Ascending aorta (tissue), 2 donors: Measurements from ENCODE around the gene SUMO4. TPM values are rescaled to one million over a fixed set of nuclear protein-coding genes. Genes with fewer than 3 reads are reported as not detected.
"Not testable (repeated sequence)": the region's sequence is repeated elsewhere in the genome, so short reads cannot be mapped to it uniquely, and the experiment has no call there.

Experiments used
- DNase-seq, 2 donors: peaks; one replicate each; pipeline ENCODE4 v3.0.0-alpha.2; 2019; ENCODE audit warnings: low spot score in 2 of 2
- H3K27ac ChIP-seq, 2 donors: fragments of 200-600 bp; sonication (generic); one replicate each; pipeline ENCODE4 v1.5.1; 2016 to 2017; ENCODE audit warnings: mild to moderate bottlenecking in 1 of 2
- H3K27me3 ChIP-seq: fragments of 200-600 bp; sonication (generic); one replicate; pipeline ENCODE4 v1.5.1; 2017
- H3K36me3 ChIP-seq, 2 donors: fragments of 200-600 bp; sonication (generic); one replicate each; pipeline ENCODE4 v1.5.1; 2016
- H3K4me1 ChIP-seq, 2 donors: fragments of 200-600 bp; sonication (generic); one replicate each; pipeline ENCODE4 v1.5.1; 2016 to 2017; ENCODE audit warnings: mild to moderate bottlenecking in 1 of 2
- H3K4me3 ChIP-seq, 2 donors: fragments of 200-600 bp; sonication (generic); one replicate each; pipeline ENCODE4 v1.5.1; 2016 to 2017; ENCODE audit warnings: mild to moderate bottlenecking in 1 of 2
- H3K9me3 ChIP-seq, 2 donors: fragments of 200-600 bp; sonication (generic); one replicate each; pipeline ENCODE4 v1.5.1; 2016
- intact Hi-C: fragments of 100-400 bp; cut with DNase I; formaldehyde crosslinking; loops from one replicate; pipeline ENCODE4 v1.15.1; 2023
- total RNA-seq: library from RNA; depleted of rRNA; stranded (reverse); fragments of >200 nt; gene quantifications from one replicate; pipeline ENCODE4 v1.1.0, GENCODE V29; 2016
- TF ChIP-seq, protein P1 (sequence below), 3 experiments: fragments of 200-600 bp in 2 of 3; fragments of 450-650 bp in 1 of 3; sonication (generic) in 2 of 3; IDR thresholded peaks; one replicate each; pipeline ENCODE4 v1.5.1; 2016 to 2019; ENCODE audit warnings: antibody characterized with exemption in 3 of 3, mild to moderate bottlenecking in 1 of 3, moderate library complexity in 1 of 3

SUMO4 gene
- total RNA-seq, 1 donor from 2014 or later, result not detected

- TF ChIP-seq, protein P1, sequence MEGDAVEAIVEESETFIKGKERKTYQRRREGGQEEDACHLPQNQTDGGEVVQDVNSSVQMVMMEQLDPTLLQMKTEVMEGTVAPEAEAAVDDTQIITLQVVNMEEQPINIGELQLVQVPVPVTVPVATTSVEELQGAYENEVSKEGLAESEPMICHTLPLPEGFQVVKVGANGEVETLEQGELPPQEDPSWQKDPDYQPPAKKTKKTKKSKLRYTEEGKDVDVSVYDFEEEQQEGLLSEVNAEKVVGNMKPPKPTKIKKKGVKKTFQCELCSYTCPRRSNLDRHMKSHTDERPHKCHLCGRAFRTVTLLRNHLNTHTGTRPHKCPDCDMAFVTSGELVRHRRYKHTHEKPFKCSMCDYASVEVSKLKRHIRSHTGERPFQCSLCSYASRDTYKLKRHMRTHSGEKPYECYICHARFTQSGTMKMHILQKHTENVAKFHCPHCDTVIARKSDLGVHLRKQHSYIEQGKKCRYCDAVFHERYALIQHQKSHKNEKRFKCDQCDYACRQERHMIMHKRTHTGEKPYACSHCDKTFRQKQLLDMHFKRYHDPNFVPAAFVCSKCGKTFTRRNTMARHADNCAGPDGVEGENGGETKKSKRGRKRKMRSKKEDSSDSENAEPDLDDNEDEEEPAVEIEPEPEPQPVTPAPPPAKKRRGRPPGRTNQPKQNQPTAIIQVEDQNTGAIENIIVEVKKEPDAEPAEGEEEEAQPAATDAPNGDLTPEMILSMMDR (IDR thresholded peaks at IDR 0.05), result no peak
- DNase-seq, result no peak
Measured at GRCh38 chr6:149438855-149439254, 38.8 kb downstream of the SUMO4 start.

DNA sequence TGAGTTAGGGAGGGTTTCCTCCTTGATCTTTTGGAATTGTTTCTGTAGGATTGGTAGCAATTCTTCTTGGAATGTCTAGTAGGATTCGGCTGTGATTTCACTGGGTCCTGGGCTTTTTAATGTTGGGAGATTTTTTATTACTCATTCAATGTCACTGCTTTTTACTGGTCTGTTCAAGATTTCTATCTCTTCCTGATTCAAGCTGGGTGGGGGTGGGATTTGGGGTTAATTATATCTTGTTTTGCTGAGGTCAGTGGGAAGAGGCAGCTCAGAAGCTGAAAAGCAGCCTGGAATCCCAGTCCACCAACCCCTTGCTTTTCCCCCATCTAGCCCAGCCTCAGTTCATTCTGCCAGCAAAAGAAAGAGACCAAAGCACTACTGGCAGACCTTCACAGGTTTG is 39.6 kb downstream of the SUMO4 start:
- Histone ChIP-seq H3K27me3 (no peaks in the 10 kb centered on the region), H3K4me1 (no peaks in the 10 kb centered on the region), H3K9me3 (no peaks in the 10 kb centered on the region), H3K27ac (no peak overlapping the region), H3K36me3 (no peaks in the 10 kb centered on the region), H3K4me3 (no peak overlapping the region)
- TF ChIP-seq, protein P1 (IDR thresholded peaks at IDR 0.05), result no peak
- no peak for DNase-seq
- intact Hi-C loops, result no loop called here

More at GRCh38 chr6:149438855-149439254, 38.8 kb downstream of the SUMO4 start:
- Histone ChIP-seq H3K27me3 (no peaks in the 10 kb centered on the region), H3K9me3 (no peaks in the 10 kb centered on the region), H3K4me3 (no peak overlapping the region), H3K27ac (no peak overlapping the region), H3K4me1 (no peaks in the 10 kb centered on the region), H3K36me3 (no peaks in the 10 kb centered on the region)
- intact Hi-C loops, result no loop called here

DNA sequence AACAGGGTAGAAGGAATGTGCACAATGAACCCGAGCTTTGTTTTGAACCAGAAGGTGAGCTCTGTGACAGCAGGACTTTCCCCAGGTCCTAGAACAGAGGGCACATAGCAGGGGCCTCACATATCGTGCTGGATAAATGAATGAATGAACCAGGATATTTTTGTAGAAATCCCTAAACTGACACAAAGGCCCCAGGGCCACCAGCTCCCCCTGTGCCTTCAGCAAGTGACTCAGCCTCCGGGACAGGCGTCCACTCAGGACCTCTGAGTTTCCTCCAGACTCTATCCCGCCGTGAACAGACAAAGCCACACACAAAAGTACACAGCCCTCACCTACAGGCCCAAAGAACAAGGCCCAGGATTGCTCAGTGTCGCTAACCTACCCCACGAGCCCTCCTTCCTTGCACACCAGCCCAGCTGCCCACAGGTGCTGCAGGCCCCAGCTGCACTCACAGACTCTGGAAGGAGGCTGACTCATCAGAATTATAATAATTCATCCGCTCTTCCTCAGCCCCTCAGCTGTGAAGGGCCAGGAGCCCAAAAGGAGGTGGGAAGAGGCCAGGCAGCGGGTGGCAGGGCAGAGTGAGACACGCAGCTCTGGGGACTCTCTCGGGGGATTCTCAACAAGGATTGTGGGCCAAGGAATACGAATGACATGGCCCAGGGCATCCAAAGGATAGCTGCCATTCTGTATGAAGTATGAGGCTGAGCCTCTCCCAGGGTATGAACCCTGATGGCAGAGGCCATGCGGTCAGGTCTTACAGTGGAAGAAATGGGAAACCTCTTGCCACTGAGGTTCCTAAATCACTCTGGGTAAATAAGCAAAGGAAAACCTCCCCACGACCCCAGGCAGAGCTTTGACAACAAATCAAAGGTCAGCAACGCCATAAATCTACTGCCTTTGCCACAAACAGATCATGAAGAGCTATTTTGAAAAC is 40.9 kb downstream of the SUMO4 start:
- Histone ChIP-seq H3K27me3 (no peaks in the 10 kb centered on the region), H3K27ac (no peak overlapping the region), H3K4me1 (no peaks in the 10 kb centered on the region), H3K4me3 (no peak overlapping the region), H3K9me3 (no peaks in the 10 kb centered on the region), H3K36me3 (no peaks in the 10 kb centered on the region)
- TF ChIP-seq, protein P1 (IDR thresholded peaks at IDR 0.05), result no peak
- intact Hi-C loops, result no loop called here
- DNase-seq, result no peak

GRCh38 chr6:149441740-149442139 is 41.7 kb downstream of the SUMO4 start:
- TF ChIP-seq, protein P1 (IDR thresholded peaks at IDR 0.05), result no peak
- DNase-seq, result no peak
- Histone ChIP-seq H3K27me3 (no peaks in the 10 kb centered on the region), H3K4me3 (no peak overlapping the region), H3K4me1 (no peaks in the 10 kb centered on the region), H3K9me3 (no peaks in the 10 kb centered on the region), H3K27ac (no peak overlapping the region), H3K36me3 (no peaks in the 10 kb centered on the region)
- intact Hi-C loops, result no loop called here

DNA sequence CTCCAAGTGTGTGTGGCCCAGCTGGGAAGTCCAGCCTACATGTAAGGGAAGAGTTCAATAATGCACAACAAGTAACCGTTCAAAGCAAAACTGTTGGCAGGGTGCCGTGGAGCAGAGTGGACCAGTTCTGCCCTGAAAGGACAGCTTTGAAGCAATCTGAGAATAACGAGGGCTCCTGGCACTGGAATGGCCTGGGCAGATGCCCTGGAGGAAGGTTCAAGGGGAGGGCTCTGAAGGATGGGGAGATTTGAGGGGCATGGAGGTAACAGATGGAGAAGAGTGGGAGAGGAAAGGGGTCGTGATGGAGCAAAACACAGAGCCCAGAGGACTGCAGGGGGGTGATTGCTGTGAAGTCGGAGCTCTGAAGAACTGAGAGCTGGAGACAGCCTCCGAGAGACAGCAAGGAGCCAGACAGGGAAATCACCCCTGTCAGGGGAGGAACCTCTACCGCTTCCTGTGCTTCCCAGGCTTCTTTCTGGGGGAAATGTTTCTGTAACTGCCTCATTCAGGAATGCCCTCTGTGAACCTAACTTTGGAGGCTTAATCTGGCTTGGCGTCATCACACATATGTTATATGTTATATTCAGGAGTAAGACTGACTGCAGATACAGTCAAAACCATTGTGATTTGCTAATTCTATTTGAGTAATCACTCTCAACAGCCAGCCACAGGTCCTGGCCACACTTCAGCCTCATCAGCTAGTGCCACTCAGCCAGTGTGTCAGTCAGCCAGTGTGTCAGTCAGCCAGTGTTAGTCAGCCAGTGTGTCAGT is 43.5 kb downstream of the SUMO4 start:
- peak in 1 of 2 donors; percentile 50 for DNase-seq
- TF ChIP-seq, protein P1 (IDR thresholded peaks at IDR 0.05), result no peak
- H3K4me3 ChIP-seq, result no peak overlapping the region
- no peaks in the 10 kb centered on the region for H3K27me3 ChIP-seq
- no peak overlapping the region for H3K27ac ChIP-seq
- intact Hi-C loops, result no loop called here
- no peaks in the 10 kb centered on the region for H3K36me3 ChIP-seq
- no peaks in the 10 kb centered on the region for H3K9me3 ChIP-seq
- H3K4me1 ChIP-seq, result no peaks in the 10 kb centered on the region

- intact Hi-C loops, H3K4me3 ChIP-seq, H3K36me3 ChIP-seq, H3K4me1 ChIP-seq, H3K27me3 ChIP-seq, H3K27ac ChIP-seq, H3K9me3 ChIP-seq: not testable (repeated sequence)
- DNase-seq, result peak in 1 of 2 donors; percentile 45
Measured at GRCh38 chr6:149444360-149445094, 44.5 kb downstream of the SUMO4 start.
